ENCODE data around the gene NR1I3.

The NR1I3 gene, protein sequence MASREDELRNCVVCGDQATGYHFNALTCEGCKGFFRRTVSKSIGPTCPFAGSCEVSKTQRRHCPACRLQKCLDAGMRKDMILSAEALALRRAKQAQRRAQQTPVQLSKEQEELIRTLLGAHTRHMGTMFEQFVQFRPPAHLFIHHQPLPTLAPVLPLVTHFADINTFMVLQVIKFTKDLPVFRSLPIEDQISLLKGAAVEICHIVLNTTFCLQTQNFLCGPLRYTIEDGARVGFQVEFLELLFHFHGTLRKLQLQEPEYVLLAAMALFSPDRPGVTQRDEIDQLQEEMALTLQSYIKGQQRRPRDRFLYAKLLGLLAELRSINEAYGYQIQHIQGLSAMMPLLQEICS

GRCh38 chr1:161238039-161238473, at the start of gene NR1I3:
Gene NR1I3, minus strand, starts transcription at chr1:161238203. Its CDS starts 1,638 bp downstream, at chr1:161236565.
- TF ChIP-seq CTCF (IDR thresholded peaks at IDR 0.05): no peak
- Histone ChIP-seq H3K27me3 (peaks cover 0 to 10% of the 10 kb centered on the region in 2 donors), H3K9me3 (no peaks in the 10 kb centered on the region), H3K27ac (no peak within 1 kb of the TSS), H3K36me3 (no peaks in the 10 kb centered on the region), H3K4me1 (no peaks in the 10 kb centered on the region), H3K4me3 (no peak within 1 kb of the TSS)
- intact Hi-C loops (cut with DNase I; ENCODE audit: low total_unique reads): no loop called here
- DNase-seq: no peak

GRCh38 chr1:161287482-161288054, 49.6 kb upstream of the NR1I3 start:
- Histone ChIP-seq H3K4me1 (no peaks in the 10 kb centered on the region), H3K27ac (no peak overlapping the region), H3K36me3 (no peaks in the 10 kb centered on the region), H3K4me3 (no peak overlapping the region), H3K9me3 (no peaks in the 10 kb centered on the region), H3K27me3 (peaks cover 0 to 4% of the 10 kb centered on the region in 2 donors)
- no peak for TF ChIP-seq CTCF (IDR thresholded peaks at IDR 0.05)
- intact Hi-C loops (cut with DNase I; ENCODE audit: low total_unique reads): no loop called here
- DNase-seq: no peak

- intact Hi-C loops (cut with DNase I; ENCODE audit: low total_unique reads): no loop called here
- Histone ChIP-seq H3K27ac (no peak overlapping the region), H3K36me3 (no peaks in the 10 kb centered on the region), H3K27me3 (peaks cover 0 to 4% of the 10 kb centered on the region in 2 donors), H3K4me3 (no peak overlapping the region), H3K4me1 (no peaks in the 10 kb centered on the region), H3K9me3 (no peaks in the 10 kb centered on the region)
- no peak for DNase-seq
- no peak for TF ChIP-seq CTCF (IDR thresholded peaks at IDR 0.05)
Observed at GRCh38 chr1:161285521-161285920, 47.5 kb upstream of the NR1I3 start.

DNA sequence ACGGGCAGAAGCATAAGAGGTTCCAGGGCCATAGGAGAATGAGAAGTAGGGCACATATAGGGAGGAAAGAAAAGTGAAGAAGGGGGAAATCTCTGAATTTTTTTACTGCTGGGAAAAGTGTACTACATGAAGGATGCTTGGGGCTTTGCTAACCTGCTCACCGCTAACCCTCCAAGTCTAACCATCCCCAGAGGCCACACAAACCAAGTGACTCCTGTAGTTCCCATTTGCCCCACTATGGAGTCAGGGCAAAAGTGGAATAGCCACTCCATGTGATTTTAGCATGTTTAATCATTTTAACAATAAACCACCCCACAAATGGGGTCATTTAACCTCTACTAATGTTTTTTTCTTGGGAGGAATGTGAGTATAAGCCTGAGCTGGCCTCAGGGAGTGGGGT, 47.1 kb upstream of the NR1I3 start:
- no peaks in the 10 kb centered on the region for H3K4me1 ChIP-seq
- intact Hi-C loops (cut with DNase I; ENCODE audit: low total_unique reads): no loop called here
- H3K36me3 ChIP-seq: no peaks in the 10 kb centered on the region
- no peak for DNase-seq
- no peak overlapping the region for H3K4me3 ChIP-seq
- peaks cover 0 to 4% of the 10 kb centered on the region in 2 donors for H3K27me3 ChIP-seq
- no peak for TF ChIP-seq CTCF (IDR thresholded peaks at IDR 0.05)
- no peaks in the 10 kb centered on the region for H3K9me3 ChIP-seq
- no peak overlapping the region for H3K27ac ChIP-seq

DNA sequence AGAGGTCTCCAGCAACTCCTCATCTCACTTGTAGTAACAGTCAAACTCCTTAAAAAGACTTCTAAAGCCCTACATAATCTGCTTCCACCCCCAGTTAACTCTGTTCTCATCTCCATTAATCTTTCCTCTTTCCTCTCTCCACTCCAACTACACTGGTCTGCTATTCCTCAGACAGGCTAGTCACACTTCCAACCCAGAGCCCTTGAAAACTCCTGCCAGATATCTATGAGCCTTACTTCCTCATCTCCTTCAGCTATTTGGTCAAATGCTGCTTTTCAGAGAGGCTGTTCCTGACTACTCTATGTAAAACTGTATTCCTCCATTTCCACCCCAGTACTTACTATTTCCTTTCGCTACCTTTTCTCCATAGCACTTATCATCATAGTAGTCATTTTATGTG, 45.0 kb upstream of the NR1I3 start:
- intact Hi-C loops (cut with DNase I; ENCODE audit: low total_unique reads): no loop called here
- H3K27me3 ChIP-seq: peaks cover 0 to 4% of the 10 kb centered on the region in 2 donors
- no peaks in the 10 kb centered on the region for H3K36me3 ChIP-seq
- no peak for DNase-seq
- H3K27ac ChIP-seq: no peak overlapping the region
- no peak for TF ChIP-seq CTCF (IDR thresholded peaks at IDR 0.05)
- no peak overlapping the region for H3K4me3 ChIP-seq
- H3K9me3 ChIP-seq: no peaks in the 10 kb centered on the region
- no peaks in the 10 kb centered on the region for H3K4me1 ChIP-seq

Measured in tibial artery (tissue), 4 donors.